IMR-90 (cell line): ENCODE data around the gene BCLAF1.

Source experiments
- FOS ChIP-seq: fragments of 150-350 bp; IDR thresholded peaks from 2 replicates; pipeline ENCODE4 v1.6.1; 2016; ENCODE audit warnings: low read depth, low read length
- TF ChIP-seq, protein P1 (sequence below): fragments of 150-350 bp; IDR thresholded peaks from 2 replicates; pipeline ENCODE4 v1.6.1; 2017; ENCODE audit warnings: mild to moderate bottlenecking, antibody characterized with exemption, low read length, low read depth

DNA sequence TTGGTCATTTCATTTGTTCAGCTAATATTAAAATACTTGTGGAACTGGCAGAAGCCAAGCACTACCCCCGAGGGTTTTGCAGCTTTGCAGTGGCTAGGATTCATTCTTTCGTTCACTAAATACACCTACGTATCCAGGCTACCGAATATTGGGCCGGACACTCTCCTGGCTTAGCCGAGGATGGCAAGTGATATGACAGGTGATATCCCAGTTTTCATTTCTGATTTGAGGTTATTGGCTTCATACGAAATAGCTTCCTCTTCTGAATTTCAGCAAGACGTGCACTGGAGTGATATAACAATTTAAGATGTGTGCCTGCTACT is 39.0 kb downstream of the BCLAF1 start:
- TF ChIP-seq, protein P1, sequence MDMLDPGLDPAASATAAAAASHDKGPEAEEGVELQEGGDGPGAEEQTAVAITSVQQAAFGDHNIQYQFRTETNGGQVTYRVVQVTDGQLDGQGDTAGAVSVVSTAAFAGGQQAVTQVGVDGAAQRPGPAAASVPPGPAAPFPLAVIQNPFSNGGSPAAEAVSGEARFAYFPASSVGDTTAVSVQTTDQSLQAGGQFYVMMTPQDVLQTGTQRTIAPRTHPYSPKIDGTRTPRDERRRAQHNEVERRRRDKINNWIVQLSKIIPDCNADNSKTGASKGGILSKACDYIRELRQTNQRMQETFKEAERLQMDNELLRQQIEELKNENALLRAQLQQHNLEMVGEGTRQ, result no peak
- no peak for TF ChIP-seq FOS
